GM10266 (cell line): ENCODE results near the gene SDR39U1.
"Not testable (repeated sequence)": the region's sequence is repeated elsewhere in the genome, so short reads cannot be mapped to it uniquely, and the experiment has no call there.

Experiments used
- DNase-seq: peaks from one replicate; pipeline ENCODE4 v3.0.0; 2012; ENCODE audit errors: extremely low spot score
- TF ChIP-seq, protein P1 (sequence below): IDR thresholded peaks from 2 replicates; pipeline ENCODE4 v1.5.1; 2012; ENCODE audit warnings: mild to moderate bottlenecking, low read depth; ENCODE audit not compliant: control insufficient read depth, insufficient read depth; ENCODE audit errors: missing control alignments

SDR39U1 gene

DNA sequence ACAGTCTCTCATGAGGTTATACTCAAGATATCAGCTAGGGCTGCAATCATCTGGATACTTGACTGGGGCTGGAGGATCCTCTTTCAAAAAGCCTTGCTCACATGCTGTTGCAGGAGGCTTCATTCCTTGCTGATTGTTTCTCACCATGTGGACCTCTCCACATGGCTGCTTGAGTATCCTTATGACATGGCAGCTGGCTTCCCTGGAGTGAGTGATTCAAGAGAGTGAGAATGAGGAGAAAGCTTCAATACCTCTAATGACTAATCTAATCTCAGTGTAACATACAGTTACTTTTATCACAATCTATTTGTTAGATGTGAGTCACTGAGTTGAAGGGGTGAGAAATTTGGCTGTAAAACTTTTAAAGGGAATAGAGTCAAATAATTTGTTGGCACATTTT lies 14.4 kb upstream of the SDR39U1 start:
- no peak for DNase-seq
- TF ChIP-seq, protein P1, sequence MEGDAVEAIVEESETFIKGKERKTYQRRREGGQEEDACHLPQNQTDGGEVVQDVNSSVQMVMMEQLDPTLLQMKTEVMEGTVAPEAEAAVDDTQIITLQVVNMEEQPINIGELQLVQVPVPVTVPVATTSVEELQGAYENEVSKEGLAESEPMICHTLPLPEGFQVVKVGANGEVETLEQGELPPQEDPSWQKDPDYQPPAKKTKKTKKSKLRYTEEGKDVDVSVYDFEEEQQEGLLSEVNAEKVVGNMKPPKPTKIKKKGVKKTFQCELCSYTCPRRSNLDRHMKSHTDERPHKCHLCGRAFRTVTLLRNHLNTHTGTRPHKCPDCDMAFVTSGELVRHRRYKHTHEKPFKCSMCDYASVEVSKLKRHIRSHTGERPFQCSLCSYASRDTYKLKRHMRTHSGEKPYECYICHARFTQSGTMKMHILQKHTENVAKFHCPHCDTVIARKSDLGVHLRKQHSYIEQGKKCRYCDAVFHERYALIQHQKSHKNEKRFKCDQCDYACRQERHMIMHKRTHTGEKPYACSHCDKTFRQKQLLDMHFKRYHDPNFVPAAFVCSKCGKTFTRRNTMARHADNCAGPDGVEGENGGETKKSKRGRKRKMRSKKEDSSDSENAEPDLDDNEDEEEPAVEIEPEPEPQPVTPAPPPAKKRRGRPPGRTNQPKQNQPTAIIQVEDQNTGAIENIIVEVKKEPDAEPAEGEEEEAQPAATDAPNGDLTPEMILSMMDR = no peak

- DNase-seq = not testable (repeated sequence)
These were observed 8.3 kb upstream of the SDR39U1 start for GRCh38 chr14:24450828-24451227.

DNA sequence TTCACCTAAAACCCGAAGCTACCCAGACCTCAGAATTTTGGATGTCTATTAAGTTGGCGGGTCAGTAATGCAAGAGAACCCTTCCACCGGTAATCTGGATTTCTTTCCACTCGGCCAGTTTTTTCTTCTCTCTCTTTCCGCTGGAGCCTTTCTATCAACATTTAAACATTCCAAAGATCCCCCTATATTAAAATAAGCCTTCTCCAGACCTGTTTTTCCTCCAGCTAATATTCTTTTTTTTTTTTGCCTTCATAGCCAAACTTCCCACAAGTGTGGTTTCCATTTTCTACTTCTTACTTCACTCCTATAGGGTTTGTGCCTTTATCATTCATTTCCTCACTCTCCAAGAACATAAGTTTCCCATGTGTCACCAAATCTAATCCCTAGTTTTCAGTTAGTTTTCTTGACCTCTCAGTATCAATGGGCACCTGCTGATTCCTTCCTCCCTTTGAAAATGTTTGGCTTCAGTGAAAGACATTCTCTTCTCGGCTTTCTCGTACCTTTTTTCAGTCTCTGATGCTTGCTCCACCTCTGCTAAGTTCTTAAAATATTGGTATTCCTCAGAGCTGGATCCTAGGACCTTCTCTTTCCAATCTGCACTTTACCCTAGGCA lies 583 bp upstream of the SDR39U1 start:
- DNase-seq = no peak
- TF ChIP-seq, protein P1 = no peak

- DNase-seq = no peak
- TF ChIP-seq, protein P1 = no peak
These were observed 704 bp downstream of the SDR39U1 start for GRCh38 chr14:24441904-24442239.

GRCh38 chr14:24441485-24441884 lies 1.1 kb downstream of the SDR39U1 start:
- TF ChIP-seq, protein P1 = no peak
- DNase-seq = no peak

- TF ChIP-seq, protein P1 = no peak
- DNase-seq = no peak
These were observed 1.8 kb downstream of the SDR39U1 start for GRCh38 chr14:24440606-24441399.

DNA sequence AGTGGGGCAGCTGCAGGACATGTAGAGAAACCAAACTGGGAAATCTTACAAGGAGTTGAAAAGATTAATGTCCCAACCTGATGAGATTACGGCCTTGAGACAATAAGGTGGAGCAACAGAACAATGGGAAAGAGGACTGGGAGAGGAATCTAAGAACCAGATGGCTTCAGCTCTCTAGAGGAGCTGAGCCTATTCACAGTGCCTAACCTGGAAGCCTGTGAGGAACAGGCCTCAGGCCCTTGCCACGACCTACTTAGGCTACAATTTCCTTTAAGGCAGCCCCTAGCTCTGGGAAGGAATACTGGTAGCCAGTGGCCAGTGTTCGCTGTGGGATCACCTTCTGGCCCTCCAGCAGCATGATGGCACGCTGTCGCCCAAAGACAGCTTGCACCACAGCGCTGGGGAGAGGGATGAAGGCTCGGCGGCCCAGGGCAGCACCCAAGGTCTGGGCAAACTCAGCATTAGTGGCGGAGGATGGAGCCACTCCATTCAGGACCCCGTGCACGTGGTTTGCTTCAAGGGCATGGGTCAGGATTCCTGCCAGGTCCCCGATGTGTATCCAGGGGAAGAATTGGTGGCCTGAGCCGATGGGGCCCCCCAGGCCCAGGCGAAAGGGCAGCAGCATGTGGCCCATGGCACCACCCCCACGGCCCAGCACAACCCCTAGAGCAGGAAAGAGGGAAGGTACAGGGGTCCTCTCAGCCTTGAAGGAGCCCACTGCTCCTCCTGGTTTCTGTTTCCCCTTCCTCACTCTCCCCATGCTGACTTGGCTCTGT lies 2.6 kb downstream of the SDR39U1 start:
- TF ChIP-seq, protein P1 = no peak
- no peak for DNase-seq
